Activated naive CD8-positive, alpha-beta T cell treated with anti-CD3 and anti-CD28 coated beads, Interleukin-2, amount 50 U/mL, for 16 hours (primary cell): Measurements from ENCODE around the gene NYNRIN.
"Not testable (repeated sequence)": the region's sequence is repeated elsewhere in the genome, so short reads cannot be mapped to it uniquely, and the experiment has no call there.

Experiments used
- DNase-seq: peaks from one replicate; pipeline ENCODE4 v3.0.0-alpha.2; 2020; ENCODE audit warnings: low read depth, low spot score

NYNRIN gene

DNA sequence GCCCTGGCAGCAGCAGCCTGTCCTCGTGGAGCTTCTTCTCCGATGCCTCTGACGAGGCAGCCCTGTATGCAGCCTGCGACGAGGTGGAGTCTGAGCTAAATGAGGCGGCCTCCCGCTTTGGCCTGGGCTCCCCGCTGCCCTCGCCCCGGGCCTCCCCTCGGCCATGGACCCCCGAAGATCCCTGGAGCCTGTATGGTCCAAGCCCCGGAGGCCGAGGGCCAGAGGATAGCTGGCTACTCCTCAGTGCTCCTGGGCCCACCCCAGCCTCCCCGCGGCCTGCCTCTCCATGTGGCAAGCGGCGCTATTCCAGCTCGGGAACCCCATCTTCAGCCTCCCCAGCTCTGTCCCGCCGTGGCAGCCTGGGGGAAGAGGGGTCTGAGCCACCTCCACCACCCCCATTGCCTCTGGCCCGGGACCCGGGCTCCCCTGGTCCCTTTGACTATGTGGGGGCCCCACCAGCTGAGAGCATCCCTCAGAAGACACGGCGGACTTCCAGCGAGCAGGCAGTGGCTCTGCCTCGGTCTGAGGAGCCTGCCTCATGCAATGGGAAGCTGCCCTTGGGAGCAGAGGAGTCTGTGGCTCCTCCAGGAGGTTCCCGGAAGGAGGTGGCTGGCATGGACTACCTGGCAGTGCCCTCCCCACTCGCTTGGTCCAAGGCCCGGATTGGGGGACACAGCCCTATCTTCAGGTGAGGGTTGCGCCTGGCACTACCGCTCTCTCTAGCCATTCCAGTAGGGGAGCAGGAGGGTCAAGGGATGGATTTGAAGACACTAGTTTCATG, 28.7 kb upstream of the NYNRIN start:
- no peak for DNase-seq

- DNase-seq: no peak
Measured at GRCh38 chr14:24370748-24371147, 28.1 kb upstream of the NYNRIN start.

GRCh38 chr14:24371605-24372004, 27.2 kb upstream of the NYNRIN start:
- not testable (repeated sequence) for DNase-seq

- DNase-seq: no peak
Measured at GRCh38 chr14:24372701-24373416, 25.9 kb upstream of the NYNRIN start.

DNA sequence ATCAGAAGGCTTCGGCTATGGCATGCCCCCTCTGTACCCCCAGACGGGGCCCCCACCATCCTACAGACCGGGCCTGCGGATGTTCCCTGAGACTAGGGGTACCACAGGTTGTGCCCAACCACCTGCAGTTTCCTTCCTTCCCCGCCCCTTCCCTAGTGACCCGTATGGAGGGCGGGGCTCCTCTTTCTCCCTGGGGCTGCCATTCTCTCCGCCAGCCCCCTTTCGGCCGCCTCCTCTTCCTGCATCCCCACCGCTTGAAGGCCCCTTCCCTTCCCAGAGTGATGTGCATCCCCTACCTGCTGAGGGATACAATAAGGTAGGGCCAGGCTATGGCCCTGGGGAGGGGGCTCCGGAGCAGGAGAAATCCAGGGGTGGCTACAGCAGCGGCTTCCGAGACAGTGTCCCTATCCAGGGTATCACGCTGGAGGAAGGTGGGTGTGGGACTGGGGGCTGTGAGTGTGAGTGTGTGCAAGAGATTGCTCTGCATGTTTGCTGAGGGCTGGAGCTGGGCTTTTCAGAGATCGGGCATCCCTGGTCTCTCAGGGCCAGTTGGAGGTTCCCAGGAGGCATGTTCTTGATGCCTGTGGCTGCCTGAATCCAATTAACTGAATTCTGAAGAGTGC, 22.2 kb upstream of the NYNRIN start:
- no peak for DNase-seq

DNA sequence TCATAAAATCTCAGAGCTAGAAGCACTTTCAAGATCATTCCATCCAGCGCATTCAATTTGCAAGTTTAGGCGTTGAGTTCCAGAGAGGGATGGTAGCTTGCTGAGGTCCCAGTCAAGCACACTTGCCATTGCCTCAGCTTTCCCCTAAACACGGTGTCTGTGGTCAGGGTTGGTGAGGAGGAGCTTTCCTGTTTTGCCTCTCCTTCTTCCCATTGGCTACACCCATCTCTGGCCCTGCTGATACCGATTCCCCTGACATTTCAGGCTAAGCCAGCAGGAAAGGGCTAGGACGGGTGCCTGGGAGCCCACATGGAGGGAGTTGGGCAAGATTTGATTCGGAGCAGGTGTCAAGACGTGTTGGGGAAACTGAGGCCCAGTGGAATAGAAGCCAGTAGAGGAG, 21.7 kb upstream of the NYNRIN start:
- DNase-seq: no peak

DNA sequence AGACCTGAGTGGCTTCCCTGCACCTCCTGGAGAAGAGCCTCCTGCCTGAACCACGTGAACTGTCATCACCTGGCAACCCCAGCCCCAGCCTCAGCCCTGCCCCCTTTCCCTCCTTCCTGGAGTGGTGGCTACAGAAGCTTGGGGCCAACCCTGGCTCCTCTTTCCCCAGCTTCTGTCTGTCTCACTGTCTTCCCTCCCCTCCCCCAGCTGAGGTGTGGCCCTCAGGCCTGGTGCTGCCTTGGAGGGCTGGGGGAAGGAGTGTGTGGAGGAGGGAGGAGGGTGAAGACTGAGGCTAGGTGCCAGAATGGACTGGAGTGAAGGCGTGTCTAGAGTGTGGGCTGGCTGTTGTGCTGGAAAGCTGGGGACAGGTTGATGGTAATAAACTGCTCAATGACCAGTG, 21.1 kb upstream of the NYNRIN start:
- no peak for DNase-seq

DNA sequence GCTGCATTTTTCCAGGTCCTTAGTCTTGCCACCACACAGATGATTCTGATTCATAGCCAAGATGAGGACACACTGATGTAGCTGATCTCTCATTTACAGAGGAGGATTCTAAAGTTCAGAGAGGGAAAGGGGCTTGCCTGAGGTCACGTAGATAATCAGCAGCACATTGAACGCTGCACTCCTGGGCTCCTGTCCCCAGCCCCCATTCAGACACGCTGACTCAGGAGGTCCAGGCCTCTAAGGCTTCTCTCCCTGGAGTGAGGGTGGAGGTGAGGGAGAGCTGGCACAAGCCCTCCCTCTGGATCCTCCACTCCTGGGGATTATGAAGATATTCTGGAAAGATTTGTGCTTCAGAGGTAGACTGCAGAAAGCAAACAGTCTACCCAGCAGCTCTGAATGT, 20.5 kb upstream of the NYNRIN start:
- DNase-seq: no peak

GRCh38 chr14:24378981-24379906, 19.6 kb upstream of the NYNRIN start:
- DNase-seq: no peak

DNA sequence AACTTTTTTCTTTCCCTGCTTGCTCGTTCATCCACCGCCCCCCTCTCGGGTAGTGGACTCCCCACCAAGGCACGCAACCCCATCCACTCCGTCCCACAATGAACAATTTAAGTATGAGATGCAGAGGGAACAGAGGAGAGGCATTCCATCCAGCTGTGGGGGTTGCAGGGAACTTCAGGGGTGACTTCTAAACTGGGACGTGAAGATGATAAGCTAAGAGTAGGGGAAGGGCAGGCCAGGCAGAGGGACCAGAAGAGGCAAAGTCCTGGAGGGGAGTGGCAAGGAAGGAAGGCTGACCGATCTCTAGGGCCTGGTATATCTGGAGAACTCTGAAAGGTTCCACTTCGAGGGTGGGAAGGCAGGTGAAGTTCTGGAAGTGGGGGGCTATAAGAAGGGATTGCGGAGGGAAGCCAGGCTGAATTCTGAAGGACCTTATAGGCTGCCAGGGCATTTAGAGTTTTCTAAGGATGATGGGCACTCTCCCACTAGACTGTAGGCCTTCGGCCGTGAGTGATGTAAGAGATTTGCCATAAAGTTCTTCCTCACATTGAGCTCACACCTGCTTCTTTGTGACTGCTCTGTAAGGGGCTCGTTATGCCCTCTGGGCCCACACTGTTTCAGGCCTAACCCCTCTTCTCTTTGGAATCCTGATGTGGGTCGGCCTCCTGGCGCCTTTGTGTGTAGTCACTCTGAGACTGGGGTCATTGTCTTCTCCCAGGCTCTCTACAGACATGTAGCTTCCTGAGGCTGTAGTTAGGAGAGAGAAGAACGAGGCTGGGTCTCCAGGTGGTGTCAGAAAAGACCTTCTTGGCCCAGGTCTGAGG, 18.7 kb upstream of the NYNRIN start:
- no peak for DNase-seq

GRCh38 chr14:24381363-24382063, 17.3 kb upstream of the NYNRIN start:
- DNase-seq: no peak

GRCh38 chr14:24382064-24382371, 16.8 kb upstream of the NYNRIN start:
- no peak for DNase-seq

DNA sequence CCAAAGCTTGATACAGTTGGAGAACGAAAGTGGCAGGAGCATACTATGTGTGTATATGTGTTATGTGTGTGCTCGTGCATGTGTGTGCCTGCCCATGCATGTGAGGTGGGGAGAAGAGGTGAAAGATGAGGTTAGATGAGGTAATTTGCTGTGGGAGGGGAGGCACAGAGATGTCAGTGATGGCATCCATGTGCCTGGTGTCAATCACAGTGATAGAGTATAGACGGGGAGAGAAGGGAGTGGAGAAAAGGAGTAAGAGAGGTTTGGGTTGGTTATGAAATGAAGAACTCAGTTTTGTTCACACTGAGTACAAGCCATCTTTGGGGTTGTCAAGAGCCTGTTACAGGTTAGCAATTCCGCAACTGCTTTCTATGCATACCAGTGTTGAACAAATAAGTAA, 14.6 kb upstream of the NYNRIN start:
- DNase-seq: no peak

DNA sequence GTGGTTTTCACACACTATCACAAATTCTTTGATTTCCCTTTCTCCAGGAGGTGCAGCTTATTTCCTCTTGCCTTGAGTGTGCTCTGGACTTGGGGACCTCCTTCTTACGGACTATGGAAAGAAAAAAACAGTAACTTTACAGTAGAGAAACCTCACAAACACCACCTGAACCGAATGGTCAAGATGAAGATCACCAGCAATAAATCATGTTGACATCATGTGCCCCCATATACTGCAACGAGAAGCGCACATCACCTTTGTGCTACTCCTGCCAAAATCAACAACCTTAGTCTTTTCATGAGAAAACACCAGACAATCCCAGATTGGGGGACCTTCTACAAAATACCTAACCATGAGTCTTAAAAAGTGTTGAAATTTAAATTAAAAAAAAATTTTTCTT, 13.3 kb upstream of the NYNRIN start:
- no peak for DNase-seq

DNA sequence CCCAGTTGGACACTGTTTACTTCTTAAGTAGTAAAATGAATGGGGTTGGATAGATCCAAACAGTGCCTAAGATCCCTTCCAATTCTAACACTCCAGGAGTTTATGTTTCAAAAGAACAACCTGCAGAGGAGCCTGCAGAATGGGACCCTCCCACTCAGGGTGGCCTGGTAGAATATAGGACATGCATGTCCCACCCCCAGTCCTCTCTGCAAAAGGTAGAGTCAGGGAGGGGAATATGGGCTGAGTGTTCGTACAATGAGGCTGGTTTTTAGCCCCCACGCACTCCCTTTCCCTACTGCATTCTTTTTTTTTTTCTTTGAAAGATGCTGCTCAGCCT, 11.8 kb upstream of the NYNRIN start:
- DNase-seq: no peak

DNA sequence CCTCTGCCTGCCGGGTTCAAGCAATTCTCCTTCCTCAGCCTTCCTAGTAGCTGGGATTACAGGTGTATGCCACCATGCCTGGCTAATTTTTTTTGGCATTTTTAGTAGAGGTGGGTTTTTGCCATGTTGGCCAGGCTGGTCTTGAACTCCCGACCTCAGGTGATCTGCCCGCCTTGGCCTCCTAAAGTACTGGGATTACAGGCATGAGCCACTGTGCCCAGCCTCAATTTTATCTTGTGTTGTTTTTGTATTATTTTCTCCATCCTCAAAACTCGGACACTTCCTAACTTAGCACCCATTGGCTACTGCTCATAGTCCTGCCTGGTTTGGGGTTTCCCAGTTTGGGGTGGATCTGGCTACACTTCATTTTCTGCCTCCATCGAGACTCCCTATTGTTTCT, 11.2 kb upstream of the NYNRIN start:
- not testable (repeated sequence) for DNase-seq

DNA sequence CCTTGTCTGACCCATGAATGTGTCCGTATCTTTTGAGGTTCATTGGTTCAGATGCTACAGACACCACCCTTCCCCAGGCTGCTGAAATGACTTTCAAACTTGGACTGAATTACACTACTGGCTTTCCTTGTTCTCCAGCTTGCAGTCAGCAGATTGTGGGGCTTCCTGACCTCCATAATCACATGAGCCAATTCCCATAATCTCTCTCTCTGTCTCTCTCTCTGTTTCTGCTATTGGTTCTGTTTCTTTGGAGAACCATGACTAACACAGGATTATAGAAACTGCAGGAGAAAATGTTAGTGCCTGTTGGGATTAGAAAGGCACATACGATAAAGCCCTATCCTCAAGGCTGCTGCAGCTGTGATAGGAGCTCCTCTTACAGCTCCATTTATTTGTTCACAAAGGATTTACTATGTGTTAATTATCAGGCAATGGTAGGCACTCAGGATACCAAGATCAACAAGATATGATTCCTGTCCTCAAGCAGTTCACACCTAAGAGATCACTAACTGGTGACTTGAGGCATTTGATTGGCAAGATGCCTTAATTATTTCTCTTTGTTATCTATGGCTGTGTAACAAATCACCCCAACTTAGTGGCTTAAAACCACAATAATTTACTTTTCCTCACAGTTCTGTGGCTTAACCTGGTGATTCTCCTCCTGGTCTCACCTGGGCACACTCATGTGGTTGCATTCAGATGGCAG, 10.2 kb upstream of the NYNRIN start:
- no peak for DNase-seq

DNA sequence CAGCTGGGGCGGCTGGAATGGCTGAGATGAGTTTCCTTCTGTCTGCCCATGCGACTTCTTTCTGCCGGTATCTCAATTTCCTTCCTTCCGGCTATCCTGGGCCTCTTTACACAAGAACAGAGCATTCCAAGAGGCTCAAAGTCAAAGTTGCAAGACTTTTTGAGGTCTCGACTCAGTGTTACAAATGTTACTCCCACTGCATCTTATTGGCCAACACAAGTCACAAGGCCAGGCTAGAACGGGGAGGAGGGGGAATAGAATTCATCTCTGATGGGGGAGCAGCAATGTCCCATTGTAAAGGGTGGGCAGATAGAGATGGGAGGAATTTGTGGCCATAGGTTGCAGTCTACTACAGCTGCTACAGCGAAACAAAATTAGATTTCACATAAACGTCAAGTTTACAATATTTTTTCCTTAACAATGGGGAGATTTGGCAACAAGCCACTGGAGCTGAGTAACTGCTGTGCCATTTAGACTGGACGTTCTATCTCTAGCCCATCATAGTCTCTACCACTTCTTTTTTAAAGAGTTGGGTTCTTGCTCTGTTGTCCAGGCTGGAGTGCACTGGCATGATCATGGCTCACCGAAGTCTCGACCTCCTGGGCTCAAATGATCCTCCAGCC, 9.5 kb upstream of the NYNRIN start:
- no peak for DNase-seq

- DNase-seq: no peak
Measured at GRCh38 chr14:24390701-24391468, 7.9 kb upstream of the NYNRIN start.
